NB4 (cell line): ENCODE measurements around the gene U2AF2.

ENCODE experiments used
- POLR2A ChIP-seq: IDR thresholded peaks from 2 replicates; pipeline ENCODE4 v1.6.1; 2011; ENCODE audit warnings: mild to moderate bottlenecking; ENCODE audit not compliant: insufficient read length; ENCODE audit errors: extremely low read depth
- TF ChIP-seq, protein P1 (sequence below): IDR thresholded peaks from one replicate; pipeline ENCODE4 v1.5.1; 2012; ENCODE audit warnings: low read depth, low read length

DNA sequence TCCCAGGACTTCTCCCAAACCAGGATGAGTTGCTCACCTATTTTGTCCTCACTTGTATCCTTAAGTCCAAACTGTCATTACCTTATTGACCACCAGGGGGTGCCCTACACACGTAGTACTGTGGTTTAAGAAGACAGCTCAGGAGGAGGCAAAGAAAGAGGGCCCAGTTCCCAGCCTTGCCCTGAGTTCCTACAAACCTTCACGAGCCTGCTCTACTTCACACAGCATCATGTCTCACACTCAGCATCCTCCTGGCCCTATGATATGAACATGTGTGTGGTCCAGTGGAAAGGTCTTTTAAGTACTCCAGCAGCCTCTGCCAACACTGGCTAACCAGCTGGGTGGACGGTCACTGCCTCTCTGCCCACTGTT, 22.4 kb upstream of the U2AF2 start:
- no peak for TF ChIP-seq POLR2A
- TF ChIP-seq, protein P1, sequence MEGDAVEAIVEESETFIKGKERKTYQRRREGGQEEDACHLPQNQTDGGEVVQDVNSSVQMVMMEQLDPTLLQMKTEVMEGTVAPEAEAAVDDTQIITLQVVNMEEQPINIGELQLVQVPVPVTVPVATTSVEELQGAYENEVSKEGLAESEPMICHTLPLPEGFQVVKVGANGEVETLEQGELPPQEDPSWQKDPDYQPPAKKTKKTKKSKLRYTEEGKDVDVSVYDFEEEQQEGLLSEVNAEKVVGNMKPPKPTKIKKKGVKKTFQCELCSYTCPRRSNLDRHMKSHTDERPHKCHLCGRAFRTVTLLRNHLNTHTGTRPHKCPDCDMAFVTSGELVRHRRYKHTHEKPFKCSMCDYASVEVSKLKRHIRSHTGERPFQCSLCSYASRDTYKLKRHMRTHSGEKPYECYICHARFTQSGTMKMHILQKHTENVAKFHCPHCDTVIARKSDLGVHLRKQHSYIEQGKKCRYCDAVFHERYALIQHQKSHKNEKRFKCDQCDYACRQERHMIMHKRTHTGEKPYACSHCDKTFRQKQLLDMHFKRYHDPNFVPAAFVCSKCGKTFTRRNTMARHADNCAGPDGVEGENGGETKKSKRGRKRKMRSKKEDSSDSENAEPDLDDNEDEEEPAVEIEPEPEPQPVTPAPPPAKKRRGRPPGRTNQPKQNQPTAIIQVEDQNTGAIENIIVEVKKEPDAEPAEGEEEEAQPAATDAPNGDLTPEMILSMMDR: peak; percentile 59
